Measurements from ENCODE around the gene RCOR2.

- TF ChIP-seq EZH2 (IDR thresholded peaks at IDR 0.05; ENCODE audit: borderline replicate concordance, low read length), result no peak
- no peak for TF ChIP-seq CTCF (IDR thresholded peaks at IDR 0.05; ENCODE audit: low read length)
Observed at GRCh38 chr11:63914896-63915691, 1.9 kb downstream of the RCOR2 start.

Data from OCI-LY1 (cell line).